ENCODE results near the gene RALGDS. TPM values are rescaled to one million over a fixed set of nuclear protein-coding genes. Genes with fewer than 3 reads are reported as not detected.
"Not testable (repeated sequence)": the region's sequence is repeated elsewhere in the genome, so short reads cannot be mapped to it uniquely, and the experiment has no call there.

The RALGDS gene
- total and polyA plus RNA-seq, 2 of the 4 experiments (the other 2 are of a cell fraction): 13.1 to 36.9 TPM

DNA sequence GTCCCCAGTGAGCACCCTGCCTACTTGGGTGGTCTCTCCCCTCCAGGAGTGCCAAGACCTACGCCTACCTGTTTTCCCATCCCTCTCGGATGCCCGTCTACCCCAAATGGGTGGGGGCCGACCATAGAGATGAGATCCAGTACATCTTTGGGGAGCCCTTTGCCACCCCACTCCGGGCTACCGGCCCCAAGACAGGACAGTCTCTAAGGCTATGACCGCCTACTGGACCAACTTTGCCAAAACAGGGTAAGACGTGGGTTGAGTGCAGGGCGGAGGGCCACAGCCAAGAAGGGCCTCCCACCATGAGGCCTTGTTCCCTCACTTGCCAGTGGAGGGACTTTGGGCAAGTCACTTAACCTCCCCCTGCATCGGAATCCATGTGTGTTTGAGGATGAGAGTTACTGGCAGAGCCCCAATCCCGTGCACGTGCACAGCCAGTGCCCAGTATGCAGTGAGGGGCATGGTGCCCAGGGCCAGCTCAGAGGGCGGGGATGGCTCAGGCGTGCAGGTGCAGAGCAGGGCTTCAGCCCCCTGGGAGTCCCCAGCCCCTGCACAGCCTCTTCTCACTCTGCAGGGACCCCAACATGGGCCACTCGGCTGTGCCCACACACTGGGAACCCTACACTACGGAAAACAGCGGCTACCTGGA is 34.7 kb downstream of the RALGDS start:
- H3K4me1 ChIP-seq (ENCODE audit: control insufficient read depth, insufficient read depth, low read length); H3K9me1 ChIP-seq (ENCODE audit: insufficient read depth, low read length); H2AFZ ChIP-seq (replicated peaks; ENCODE audit: low read length, poor library complexity); H3K14ac ChIP-seq (replicated peaks; ENCODE audit: low read depth, low read length); dilution Hi-C loops (cut with HindIII; ENCODE audit: low sequenced_read_pairs, unreplicated experiment); H3K27ac ChIP-seq (ENCODE audit: insufficient read depth, low read length); H3K79me1 ChIP-seq (ENCODE audit: low read depth in 1 of 2, low read length in 2 of 2); H3K9me3 ChIP-seq (ENCODE audit: control insufficient read depth, insufficient read depth, low read length); POLR2A ChIA-PET (ENCODE audit: unreplicated experiment); in situ Hi-C loops (cut with MboI; ENCODE audit: low sequenced_read_pairs); H3K4me3 ChIP-seq (ENCODE audit: insufficient read depth, low read depth, low read length); H3K27me3 ChIP-seq (ENCODE audit: control insufficient read depth, insufficient read depth, low read length); H3K36me3 ChIP-seq (ENCODE audit: control insufficient read depth, insufficient read depth, low read length); ATAC-seq (ENCODE audit: low read depth); H2BK20ac ChIP-seq (ENCODE audit: low read depth, low read length); H3K23ac ChIP-seq (ENCODE audit: low read depth, low read length); H2BK5ac ChIP-seq (ENCODE audit: low read depth, low read length, poor library complexity, severe bottlenecking); H3K56ac ChIP-seq (ENCODE audit: extremely low read depth, insufficient read depth, low read length); H3K4ac ChIP-seq (ENCODE audit: low read depth, low read length); H2BK15ac ChIP-seq (ENCODE audit: low read depth, low read length); intact Hi-C loops (cut with micrococcal nuclease); H3K18ac ChIP-seq (ENCODE audit: low read depth, low read length); DNase-seq; H3K9ac ChIP-seq (ENCODE audit: low read depth, low read length); H4K5ac ChIP-seq (ENCODE audit: low read depth, low read length); CTCF ChIA-PET; H4K8ac ChIP-seq (ENCODE audit: low read depth in 2 of 2, low read length in 2 of 2); H2BK120ac ChIP-seq (ENCODE audit: low read depth, low read length); H2AK5ac ChIP-seq (ENCODE audit: low read depth, low read length); BruUV-seq (replicated peaks); H3K4me2 ChIP-seq (ENCODE audit: low read depth, low read length); H4K20me1 ChIP-seq (ENCODE audit: insufficient read depth, low read length); H2AK9ac ChIP-seq (replicated peaks; ENCODE audit: low read depth, low read length, poor library complexity); H4K91ac ChIP-seq (ENCODE audit: insufficient read depth, low read depth, low read length): not testable (repeated sequence)
- WGBS, 2 experiments (ENCODE audit: extremely low coverage in 2 of 2, insufficient read length in 1 of 2): 93% methylated on average over 5 of the region's 17 CpGs; no CpG with 5 or more reads in 1 of the 2 experiments

DNA sequence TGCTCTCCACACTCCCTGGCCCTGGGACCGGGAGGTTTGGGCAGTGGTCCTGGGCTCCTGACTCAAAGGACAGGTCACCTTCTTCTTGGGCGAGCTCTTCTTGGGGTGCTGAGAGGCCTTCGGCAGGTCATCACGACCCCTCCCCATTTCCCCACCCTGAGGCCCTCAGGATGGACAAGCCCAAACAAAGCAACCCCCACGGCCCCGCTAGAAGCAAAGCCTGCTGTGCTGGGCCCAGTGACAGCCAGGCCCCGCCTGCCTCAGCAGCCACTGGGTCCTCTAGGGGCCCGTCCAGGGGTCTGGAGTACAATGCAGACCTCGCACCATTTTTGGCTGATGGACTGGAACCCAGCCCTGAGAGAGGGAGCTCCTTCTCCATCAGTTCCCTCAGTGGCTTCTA is 37.4 kb downstream of the RALGDS start:
- H3K27me3 ChIP-seq (ENCODE audit: control insufficient read depth, insufficient read depth, low read length): peaks cover 20% of the 10 kb centered on the region
- H3K4me2 ChIP-seq (ENCODE audit: low read depth, low read length): not testable (repeated sequence)

More for the DNA sequence above, 37.4 kb downstream of the RALGDS start:
- H4K8ac ChIP-seq (ENCODE audit: low read depth in 2 of 2, low read length in 2 of 2); H4K91ac ChIP-seq (ENCODE audit: insufficient read depth, low read depth, low read length); H3K4me1 ChIP-seq (ENCODE audit: control insufficient read depth, insufficient read depth, low read length); H2AK5ac ChIP-seq (ENCODE audit: low read depth, low read length); H3K4ac ChIP-seq (ENCODE audit: low read depth, low read length); DNase-seq; H3K79me1 ChIP-seq (ENCODE audit: low read depth in 1 of 2, low read length in 2 of 2); H2BK15ac ChIP-seq (ENCODE audit: low read depth, low read length); H3K18ac ChIP-seq (ENCODE audit: low read depth, low read length); POLR2A ChIA-PET (ENCODE audit: unreplicated experiment); H2BK5ac ChIP-seq (ENCODE audit: low read depth, low read length, poor library complexity, severe bottlenecking); H3K36me3 ChIP-seq (ENCODE audit: control insufficient read depth, insufficient read depth, low read length); dilution Hi-C loops (cut with HindIII; ENCODE audit: low sequenced_read_pairs, unreplicated experiment); H3K9ac ChIP-seq (ENCODE audit: low read depth, low read length); H4K20me1 ChIP-seq (ENCODE audit: insufficient read depth, low read length); H3K14ac ChIP-seq (replicated peaks; ENCODE audit: low read depth, low read length); H2BK120ac ChIP-seq (ENCODE audit: low read depth, low read length); H3K4me3 ChIP-seq (ENCODE audit: insufficient read depth, low read depth, low read length); H2AK9ac ChIP-seq (replicated peaks; ENCODE audit: low read depth, low read length, poor library complexity); in situ Hi-C loops (cut with MboI; ENCODE audit: low sequenced_read_pairs); BruUV-seq (replicated peaks); ATAC-seq (ENCODE audit: low read depth); H3K23ac ChIP-seq (ENCODE audit: low read depth, low read length); H3K9me3 ChIP-seq (ENCODE audit: control insufficient read depth, insufficient read depth, low read length); H3K27ac ChIP-seq (ENCODE audit: insufficient read depth, low read length); H3K9me1 ChIP-seq (ENCODE audit: insufficient read depth, low read length); H2BK20ac ChIP-seq (ENCODE audit: low read depth, low read length); H3K56ac ChIP-seq (ENCODE audit: extremely low read depth, insufficient read depth, low read length); H2AFZ ChIP-seq (replicated peaks; ENCODE audit: low read length, poor library complexity); CTCF ChIA-PET; intact Hi-C loops (cut with micrococcal nuclease); H4K5ac ChIP-seq (ENCODE audit: low read depth, low read length): not testable (repeated sequence)
- WGBS, 2 experiments (ENCODE audit: extremely low coverage in 2 of 2, insufficient read length in 1 of 2): no CpG with 5 or more reads among the region's 9 CpGs

Data from IMR-90 (cell line).